GM12878 (cell line): ENCODE results near the gene PPP1R13B. TPM values are rescaled to one million over a fixed set of nuclear protein-coding genes. Genes with fewer than 3 reads are reported as not detected.

ENCODE experiments used
- ATAC-seq: fragments of 200-7000 bp; cut with Tn5 transposase; 3 replicates; pipeline ENCODE4 v1.9.1; 2020; ENCODE audit warnings: mild to moderate bottlenecking, moderate library complexity
- BruUV-seq: library from RNA; stranded (reverse); fragments of 400-500 nt; replicated peaks from 2 replicates; lab custom pipeline; 2021; lab: Mats Ljungman, UMichigan
- CTCF ChIA-PET: fragments of 300-600 bp; sonication (Branson Sonifier 250); formaldehyde crosslinking; extraction: SDS; loops from one replicate; lab custom pipeline; 2021; ENCODE audit warnings: inconsistent platforms; lab: Yijun Ruan, JAX
- POLR2A ChIA-PET: fragments of 350-600 bp; formaldehyde crosslinking; extraction: SDS; loops from one replicate; lab custom pipeline; 2021; ENCODE audit warnings: inconsistent platforms; lab: Charles Lee
- RAD21 ChIA-PET: fragments of 300-600 bp; sonication (Branson Sonifier 250); formaldehyde crosslinking; loops from one replicate; lab custom pipeline; 2023; ENCODE audit warnings: antibody characterized with exemption; ENCODE audit not compliant: unreplicated experiment; lab: Charles Lee
- SMC1A ChIA-PET: fragments of 300-600 bp; sonication (Branson Sonifier 250); formaldehyde crosslinking; loops from one replicate; lab custom pipeline; 2023; ENCODE audit not compliant: unreplicated experiment, uncharacterized antibody; lab: Charles Lee
- DNase-seq: peaks from one replicate; pipeline ENCODE4 v3.0.0-alpha.2; 2011; ENCODE audit warnings: low read depth, low spot score
- FAIRE-seq: peaks from 3 replicates; lab custom pipeline; 2011; peaks lifted over from hg19 to GRCh38; lab: Jason Lieb, UNC
- H2AFZ ChIP-seq: 2 replicates; pipeline ENCODE4 v1.6.0; 2011; ENCODE audit warnings: low read depth, low read length, control low read depth; ENCODE audit not compliant: control insufficient read depth
- H3K27ac ChIP-seq: 2 replicates; pipeline ENCODE4 v1.5.1; 2011; ENCODE audit warnings: control low read depth; ENCODE audit not compliant: control insufficient read depth, insufficient read depth
- H3K27me3 ChIP-seq, 2 experiments: replicated peaks in 1 of 2; 2 replicates each; pipeline versions ENCODE4 v1.6.0 to v1.6.1; 2011; ENCODE audit warnings: low read length in 1 of 2; ENCODE audit not compliant: control insufficient read depth in 2 of 2, insufficient read depth in 2 of 2
- H3K36me3 ChIP-seq, 2 experiments: 2 replicates each; pipeline ENCODE4 v1.5.1; 2011; ENCODE audit warnings: low read length in 1 of 2; ENCODE audit not compliant: control insufficient read depth in 2 of 2, insufficient read depth in 2 of 2
- H3K4me1 ChIP-seq: 2 replicates; pipeline ENCODE4 v1.6.1; 2011; ENCODE audit warnings: mild to moderate bottlenecking, low read length, moderate library complexity, mixed read lengths; ENCODE audit not compliant: control insufficient read depth, insufficient read depth
- H3K4me2 ChIP-seq: 2 replicates; pipeline ENCODE4 v1.6.0; 2011; ENCODE audit warnings: control low read depth; ENCODE audit not compliant: control insufficient read depth, insufficient read depth
- H3K4me3 ChIP-seq: fragments of 200-600 bp; sonication (generic); 2 replicates; pipeline ENCODE4 v1.5.1; 2016
- H3K79me2 ChIP-seq: 2 replicates; pipeline ENCODE4 v1.6.0; 2011; ENCODE audit warnings: low read length; ENCODE audit not compliant: control insufficient read depth, insufficient read depth
- H3K9ac ChIP-seq: 2 replicates; pipeline ENCODE4 v1.8.0; 2011; ENCODE audit warnings: low read length, control low read depth, mixed read lengths; ENCODE audit not compliant: control insufficient read depth, insufficient read depth
- H3K9me3 ChIP-seq: replicated peaks from 3 replicates; pipeline ENCODE4 v1.5.1; 2011; ENCODE audit warnings: mild to moderate bottlenecking, low read length; ENCODE audit not compliant: control insufficient read depth, insufficient read depth
- H4K20me1 ChIP-seq: 2 replicates; pipeline ENCODE4 v1.6.0; 2011; ENCODE audit not compliant: control insufficient read depth, insufficient read depth
- ATF7 ChIP-seq: fragments of 450-650 bp; IDR thresholded peaks from 2 replicates; pipeline ENCODE4 v1.6.1; 2016; ENCODE audit warnings: low read depth, mild to moderate bottlenecking
- CHD2 ChIP-seq: IDR thresholded peaks from 2 replicates; pipeline ENCODE4 v1.6.1; 2011; ENCODE audit warnings: low read depth, low read length, improper control_type of control experiment, borderline replicate concordance
- EGR1 ChIP-seq, 2 experiments: IDR thresholded peaks; 1 replicate in 1 of 2; 2 replicates in 1 of 2; pipeline ENCODE4 v1.6.1; 2011 to 2012; ENCODE audit warnings: low read depth in 2 of 2, low read length in 2 of 2, borderline replicate concordance in 1 of 2, mild to moderate bottlenecking in 1 of 2, moderate library complexity in 1 of 2
- ELK1 ChIP-seq: IDR thresholded peaks from 2 replicates; pipeline ENCODE4 v1.6.1; 2012; ENCODE audit warnings: low read depth, low read length, improper control_type of control experiment
- IKZF2 ChIP-seq, 2 experiments: fragments of 450-650 bp; IDR thresholded peaks; 2 replicates each; pipeline ENCODE4 v1.6.1; 2017; ENCODE audit warnings: mild to moderate bottlenecking in 2 of 2, moderate library complexity in 2 of 2
- IRF5 ChIP-seq: fragments of 450-650 bp; IDR thresholded peaks from 2 replicates; pipeline ENCODE4 v1.6.1; 2017; ENCODE audit warnings: borderline replicate concordance
- NBN ChIP-seq: fragments of 450-650 bp; IDR thresholded peaks from 2 replicates; pipeline ENCODE4 v1.6.1; 2016
- NR2C2 ChIP-seq: IDR thresholded peaks from 2 replicates; pipeline ENCODE4 v1.6.1; 2011; ENCODE audit warnings: borderline replicate concordance, low read depth; ENCODE audit not compliant: control insufficient read depth, insufficient read length
- RAD21 ChIP-seq: IDR thresholded peaks from 2 replicates; pipeline ENCODE4 v1.6.1; 2011; ENCODE audit warnings: mild to moderate bottlenecking, low read depth, low read length, moderate library complexity; ENCODE audit not compliant: insufficient read depth
- ZNF274 ChIP-seq: IDR thresholded peaks from one replicate; pipeline ENCODE4 v1.8.0; 2011; ENCODE audit not compliant: insufficient read length, insufficient read depth
- WGBS: methylation state at CpG from one replicate; pipeline ENCODE4 v1.1.6; 2016; ENCODE audit warnings: low lambda C conversion rate; ENCODE audit not compliant: insufficient replicate concordance, insufficient coverage; ENCODE audit errors: missing lambda C conversion rate; 5-methylcytosine and 5-hydroxymethylcytosine counted together
- in situ Hi-C: fragments of 300-500 bp; cut with MboI; formaldehyde crosslinking; loops from 9 replicates; pipeline ENCODE4 v1.14.3; 2018; ENCODE audit warnings: mixed read lengths
- intact Hi-C: fragments of 100-400 bp; cut with micrococcal nuclease; formaldehyde crosslinking; loops from one replicate; pipeline ENCODE4 v1.14.2; 2022; ENCODE audit not compliant: unreplicated experiment
- polyA plus RNA-seq, 11 experiments: library from polyadenylated mRNA; depleted of rRNA in 4 of 11; unstranded in 6 of 11; stranded (reverse) in 5 of 11; fragments of >200 nt; fragmentation: Nextera tagmentation in 4 of 11; fragmentation: Illumina TruSeq in 1 of 11; extraction: Ambion mirVana in 4 of 11; extraction: Trizol in 1 of 11; gene quantifications; 1 replicate in 1 of 11; 2 replicates in 10 of 11; pipeline versions ENCODE4 v1.2.1 to v1.2.3, GENCODE V29; 2011 to 2016; ENCODE audit warnings: inconsistent platforms in 2 of 11, missing spikeins in 2 of 11, low read depth in 1 of 11
- total RNA-seq, 4 experiments: library from RNA; depleted of rRNA in 3 of 4; stranded (reverse); fragments of >200 nt in 3 of 4; fragmentation: Illumina TruSeq in 1 of 4; extraction: Trizol in 1 of 4; gene quantifications; 2 replicates each; pipeline versions ENCODE4 v1.2.1 to v1.2.3, GENCODE V29; 2013 to 2021

PPP1R13B gene
- total and polyA plus RNA-seq, 10 of the 15 experiments (the other 5 are each of a cell fraction or from before 2014, with no cell fraction given), result 0.16 to 8.1 (median 3.2) TPM

DNA sequence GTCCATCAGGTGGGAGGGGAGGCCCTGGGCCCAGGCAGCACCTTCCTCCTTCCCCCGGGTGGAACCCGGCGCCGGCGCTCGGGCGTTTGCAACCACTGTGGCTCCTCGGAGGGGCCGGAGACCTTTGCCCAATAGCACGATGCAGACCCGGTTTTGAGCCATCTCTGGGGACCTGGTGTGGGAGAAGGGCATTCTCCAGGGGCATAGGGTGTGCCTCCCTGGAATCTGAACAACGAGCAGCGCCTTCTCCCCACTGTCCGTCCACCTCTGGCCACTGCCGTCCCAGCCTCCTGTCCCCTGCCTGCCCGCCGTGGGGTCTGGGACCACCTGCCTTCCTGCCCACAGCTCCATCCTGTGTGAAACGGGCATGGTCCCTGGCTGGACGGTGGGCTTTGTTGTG is 119.2 kb downstream of the PPP1R13B start:
- ChIA-PET CTCF (no interaction called here), SMC1A (no interaction called here), RAD21 (no interaction called here), POLR2A (no interaction called here)
- no TSS peak for BruUV-seq
- Histone ChIP-seq H3K9ac (no peak overlapping the region), H3K79me2 (no peaks in the 10 kb centered on the region), H3K4me2 (no peak overlapping the region), H3K9me3 (no peaks in the 10 kb centered on the region), H4K20me1 (no peaks in the 10 kb centered on the region), H3K27ac (no peak overlapping the region), H3K4me3 (no peak overlapping the region), H3K36me3 (peaks cover 0 to 13% of the 10 kb centered on the region in 2 experiments; a peak in 3 of 4 replicates), H3K27me3 (no peaks in the 10 kb centered on the region), H2AFZ (no peak overlapping the region), H3K4me1 (no peaks in the 10 kb centered on the region)
- ATAC-seq (no peak), DNase-seq (no peak), FAIRE-seq (no peak)
- in situ Hi-C loops (no loop called here), intact Hi-C loops (no loop called here)
- 93% methylated on average over 16 of the region's 19 CpGs for WGBS
- TF ChIP-seq EGR1 (IDR thresholded peaks at IDR 0.05; ENCODE audit: borderline replicate concordance in 1 of 2, low read depth in 2 of 2, low read length in 2 of 2) (no peak), CHD2 (no peak), ZNF274 (no peak), IRF5 (no peak), ELK1 (no peak), NBN (no peak), NR2C2 (no peak), IKZF2 (IDR thresholded peaks at IDR 0.05) (no peak), ATF7 (no peak), RAD21 (no peak)
